Caki2 (cell line): ENCODE results near the gene PRPS2. TPM values are rescaled to one million over a fixed set of nuclear protein-coding genes. Genes with fewer than 3 reads are reported as not detected.

Experiments used
- total RNA-seq: library from RNA; depleted of rRNA; stranded (reverse); fragments of >200 nt; shearing (Covaris generic); gene quantifications from 2 replicates; pipeline ENCODE4 v1.2.3, GENCODE V29; 2014; ENCODE audit warnings: low replicate concordance; rRNA removed

The PRPS2 gene
- total RNA-seq, 1 experiment from 2014 or later = 47.3 TPM

Other genes with a start within 250 kb of the PRPS2 start
- not detected in 2 replicates for gene TLR7, start 75.7 kb downstream of the PRPS2 start, total RNA-seq
- not detected in 2 replicates for gene TLR8, start 115.2 kb downstream of the PRPS2 start, total RNA-seq
- 998 and 1,178 TPM in 2 replicates for gene TMSB4X, start 183.7 kb downstream of the PRPS2 start, total RNA-seq